OCI-M2 (cell line): ENCODE results near the gene UPK3A.
"Not testable (repeated sequence)": the region's sequence is repeated elsewhere in the genome, so short reads cannot be mapped to it uniquely, and the experiment has no call there.

Experiments used
- DNase-seq: peaks from one replicate; lab custom pipeline; 2025; ENCODE audit not compliant: unreplicated experiment; lab: John Stamatoyannopoulos, UW

Gene UPK3A

GRCh38 chr22:45254789-45255278, 29.9 kb upstream of the UPK3A start:
- no peak for DNase-seq

- not testable (repeated sequence) for DNase-seq
These were observed 26.8 kb upstream of the UPK3A start for GRCh38 chr22:45257941-45258340.

- no peak for DNase-seq
These were observed 24.9 kb upstream of the UPK3A start for GRCh38 chr22:45259754-45260394.

- not testable (repeated sequence) for DNase-seq
These were observed 24.4 kb upstream of the UPK3A start for GRCh38 chr22:45260395-45260759.

- DNase-seq: no peak
These were observed 23.2 kb upstream of the UPK3A start for GRCh38 chr22:45261407-45262088.

- no peak for DNase-seq
These were observed 22.4 kb upstream of the UPK3A start for GRCh38 chr22:45262195-45262930.

- DNase-seq: no peak
These were observed 21.8 kb upstream of the UPK3A start for GRCh38 chr22:45262931-45263462.

- no peak for DNase-seq
These were observed 21.1 kb upstream of the UPK3A start for GRCh38 chr22:45263463-45264269.

- no peak for DNase-seq
These were observed 19.2 kb upstream of the UPK3A start for GRCh38 chr22:45265535-45265934.

GRCh38 chr22:45268167-45268957, 16.4 kb upstream of the UPK3A start:
- DNase-seq: no peak

GRCh38 chr22:45268958-45269844, 15.5 kb upstream of the UPK3A start:
- DNase-seq: no peak

GRCh38 chr22:45270095-45271020, 14.4 kb upstream of the UPK3A start:
- no peak for DNase-seq

GRCh38 chr22:45271667-45272201, 13.0 kb upstream of the UPK3A start:
- DNase-seq: no peak

- DNase-seq: no peak
These were observed 12.3 kb upstream of the UPK3A start for GRCh38 chr22:45272498-45272897.

- no peak for DNase-seq
These were observed 11.2 kb upstream of the UPK3A start for GRCh38 chr22:45273452-45274075.

- DNase-seq: no peak
These were observed 8.1 kb upstream of the UPK3A start for GRCh38 chr22:45276507-45277105.

GRCh38 chr22:45277720-45278119, 7.0 kb upstream of the UPK3A start:
- DNase-seq: not testable (repeated sequence)
